ENCODE data around the gene KDM6B.

The KDM6B gene

GRCh38 chr17:7844292-7845154 is 10.5 kb downstream of the KDM6B start (continued):
- TF ChIP-seq ZBTB6 (tag by site-specific recombination; IDR thresholded peaks at IDR 0.05) (peak; percentile 71), PRDM4 (tag by site-specific recombination; IDR thresholded peaks at IDR 0.05) (peak; percentile 44; the same call in 1 of the 2 replicates), ZNF600 (tag by site-specific recombination; IDR thresholded peaks at IDR 0.05) (peak; percentile 44), ZNF398 (tag by site-specific recombination; IDR thresholded peaks at IDR 0.05) (no peak), ZNF2 (tag by site-specific recombination; IDR thresholded peaks at IDR 0.05) (0 out of 2 replicates have a peak, but pooled peaks have one; percentile 11), TRIM28 (IDR thresholded peaks at IDR 0.05; ENCODE audit: borderline replicate concordance, low read length) (no peak), SP2 (tag by site-specific recombination; IDR thresholded peaks at IDR 0.05) (peak; percentile 93), MZF1 (tag by site-specific recombination; IDR thresholded peaks at IDR 0.05; ENCODE audit: borderline replicate concordance) (no peak), CTCF (tag by site-specific recombination; IDR thresholded peaks at IDR 0.05) (0 out of 2 replicates have a peak, but pooled peaks have one; percentile 49), ZNF837 (tag by site-specific recombination; IDR thresholded peaks at IDR 0.05) (no peak), ZNF302 (tag by site-specific recombination; IDR thresholded peaks at IDR 0.05; ENCODE audit: low read depth) (no peak), ZNF324 (tag by site-specific recombination; IDR thresholded peaks at IDR 0.05) (peak; percentile 18), ZSCAN5A (tag by site-specific recombination; IDR thresholded peaks at IDR 0.05) (peak; percentile 36; the same call in 1 of the 2 replicates), ZNF518A (tag by site-specific recombination; conservative IDR thresholded peaks at IDR 0.05; ENCODE audit: low read depth) (no peak), ZNF561 (tag by site-specific recombination; IDR thresholded peaks at IDR 0.05; ENCODE audit: borderline replicate concordance) (0 out of 2 replicates have a peak, but pooled peaks have one; percentile 24), ZBTB10 (tag by site-specific recombination; IDR thresholded peaks at IDR 0.05) (peak; percentile 94), ZNF610 (tag by site-specific recombination; IDR thresholded peaks at IDR 0.05; ENCODE audit: borderline replicate concordance) (0 out of 2 replicates have a peak, but pooled peaks have one; percentile 23), GLI4 (tag by site-specific recombination; IDR thresholded peaks at IDR 0.05) (no peak), ZNF423 (tag by site-specific recombination; IDR thresholded peaks at IDR 0.05) (peak; percentile 15; the same call in 1 of the 2 replicates)
